ENCODE measurements around the gene FBXO11. TPM values are rescaled to one million over a fixed set of nuclear protein-coding genes. Genes with fewer than 3 reads are reported as not detected.

Gene FBXO11
- total RNA-seq, 4 donors from 2014 or later = 21.5 to 31.8 (median 28.4) TPM

DNA sequence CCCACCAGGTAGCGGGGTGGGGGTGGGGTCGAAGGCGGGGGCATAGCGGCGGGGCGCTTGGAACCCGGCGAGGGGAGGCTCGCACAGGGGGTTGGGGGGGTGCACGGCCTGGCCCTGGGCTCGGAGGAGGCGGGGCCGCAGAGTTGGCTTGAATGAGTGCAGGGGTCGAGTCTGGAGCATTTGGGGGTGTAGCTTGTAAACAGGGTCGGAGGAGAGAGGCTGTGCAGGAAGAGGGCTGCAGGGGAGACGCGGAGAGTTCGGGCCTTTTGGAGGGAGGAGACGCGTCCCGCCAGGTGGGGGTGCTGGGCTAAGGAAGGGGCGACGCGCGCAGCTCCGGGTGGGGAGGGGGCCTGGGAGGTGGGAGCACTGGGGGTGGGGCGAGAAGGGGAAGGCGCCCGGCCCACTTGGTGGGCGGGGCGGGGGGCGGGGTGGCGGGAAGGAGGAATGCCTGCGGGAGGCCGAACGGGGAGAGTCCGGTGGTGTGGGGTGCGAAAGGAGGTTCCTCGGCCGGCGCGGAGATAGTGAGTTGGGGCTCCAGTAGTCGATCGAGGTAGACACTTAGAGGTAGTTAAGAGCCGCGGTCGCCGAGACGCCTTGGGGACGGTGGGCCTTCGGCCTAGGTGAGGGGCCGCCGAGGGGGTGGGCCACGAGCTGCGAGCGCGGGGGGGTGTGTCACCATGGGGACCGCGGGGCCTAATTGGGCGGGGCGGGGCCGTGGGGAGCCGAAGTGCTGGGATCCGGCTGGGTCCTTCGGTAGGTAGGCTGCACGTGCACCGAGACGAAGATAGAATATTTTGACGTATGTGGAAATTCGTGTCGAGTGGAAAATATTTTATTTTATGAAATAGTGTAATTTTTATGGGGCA, 122.6 kb downstream of the FBXO11 start:
- intact Hi-C loops (cut with DNase I; ENCODE audit: low total_unique reads) = loop anchor here (2.0 kb wide), 3 partner anchors 113 to 323 kb away; partner anchors contain the start of gene FBXO11
- Histone ChIP-seq H3K9me3 (no peaks in the 10 kb centered on the region), H3K4me3 (peak overlapping the region; percentile 93 to 100 (median 98)), H3K27me3 (no peaks in the 10 kb centered on the region), H3K27ac (peak overlapping the region; percentile 82 to 97 (median 88)), H3K36me3 (no peaks in the 10 kb centered on the region), H3K4me1 (peaks cover 8 to 15% of the 10 kb centered on the region in 2 donors)
- TF ChIP-seq POLR2A (IDR thresholded peaks at IDR 0.05) = no peak
- TF ChIP-seq, protein P1, sequence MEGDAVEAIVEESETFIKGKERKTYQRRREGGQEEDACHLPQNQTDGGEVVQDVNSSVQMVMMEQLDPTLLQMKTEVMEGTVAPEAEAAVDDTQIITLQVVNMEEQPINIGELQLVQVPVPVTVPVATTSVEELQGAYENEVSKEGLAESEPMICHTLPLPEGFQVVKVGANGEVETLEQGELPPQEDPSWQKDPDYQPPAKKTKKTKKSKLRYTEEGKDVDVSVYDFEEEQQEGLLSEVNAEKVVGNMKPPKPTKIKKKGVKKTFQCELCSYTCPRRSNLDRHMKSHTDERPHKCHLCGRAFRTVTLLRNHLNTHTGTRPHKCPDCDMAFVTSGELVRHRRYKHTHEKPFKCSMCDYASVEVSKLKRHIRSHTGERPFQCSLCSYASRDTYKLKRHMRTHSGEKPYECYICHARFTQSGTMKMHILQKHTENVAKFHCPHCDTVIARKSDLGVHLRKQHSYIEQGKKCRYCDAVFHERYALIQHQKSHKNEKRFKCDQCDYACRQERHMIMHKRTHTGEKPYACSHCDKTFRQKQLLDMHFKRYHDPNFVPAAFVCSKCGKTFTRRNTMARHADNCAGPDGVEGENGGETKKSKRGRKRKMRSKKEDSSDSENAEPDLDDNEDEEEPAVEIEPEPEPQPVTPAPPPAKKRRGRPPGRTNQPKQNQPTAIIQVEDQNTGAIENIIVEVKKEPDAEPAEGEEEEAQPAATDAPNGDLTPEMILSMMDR (IDR thresholded peaks at IDR 0.05 in 4 of 5, conservative IDR thresholded peaks at IDR 0.05 in 1 of 5) = no peak
- peak; percentile 24 to 25 for DNase-seq
- peak; percentile 9 to 13 for ATAC-seq
- in situ Hi-C loops (cut with MboI; ENCODE audit: low sequenced_read_pairs in 4 of 4) = loop anchor here in 1 of 4 donors (10.0 kb wide), 2 partner anchors 111 to 651 kb away; no protein-coding TSS in a partner anchor

DNA sequence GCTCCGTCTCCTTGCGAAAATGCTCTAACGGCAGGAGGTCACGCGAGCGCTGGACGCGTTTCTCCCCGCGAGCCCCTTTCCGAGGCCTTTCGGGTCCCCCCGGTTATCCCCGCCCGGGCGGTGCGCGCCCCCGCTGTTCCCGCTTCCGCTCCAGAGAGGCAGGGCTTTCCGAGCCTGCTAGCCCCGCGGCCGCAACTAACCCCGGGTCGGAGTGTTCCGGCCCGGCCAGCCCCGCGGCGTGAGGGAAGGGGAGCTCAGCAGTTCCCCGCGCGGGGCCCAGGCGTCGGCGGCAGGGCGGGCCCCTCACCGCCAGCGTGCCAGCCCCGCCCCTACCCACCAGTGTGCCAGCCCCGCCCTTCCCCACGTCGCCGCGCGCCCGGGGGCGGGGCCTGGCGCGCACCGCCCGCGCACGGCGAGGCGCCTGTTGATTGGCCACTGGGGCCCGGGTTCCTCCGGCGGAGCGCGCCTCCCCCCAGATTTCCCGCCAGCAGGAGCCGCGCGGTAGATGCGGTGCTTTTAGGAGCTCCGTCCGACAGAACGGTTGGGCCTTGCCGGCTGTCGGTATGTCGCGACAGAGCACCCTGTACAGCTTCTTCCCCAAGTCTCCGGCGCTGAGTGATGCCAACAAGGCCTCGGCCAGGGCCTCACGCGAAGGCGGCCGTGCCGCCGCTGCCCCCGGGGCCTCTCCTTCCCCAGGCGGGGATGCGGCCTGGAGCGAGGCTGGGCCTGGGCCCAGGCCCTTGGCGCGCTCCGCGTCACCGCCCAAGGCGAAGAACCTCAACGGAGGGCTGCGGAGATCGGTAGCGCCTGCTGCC, 123.4 kb downstream of the FBXO11 start, which contains the start of gene MSH6:
TSS of gene MSH6 (plus strand) at position 475 of the 815 bp plus-strand sequence. CDS start at position 564, 89 bp downstream.
- intact Hi-C loops (cut with DNase I; ENCODE audit: low total_unique reads) (loop anchor here (2.0 kb wide), 3 partner anchors 114 to 324 kb away; partner anchors contain the start of gene FBXO11), in situ Hi-C loops (cut with MboI; ENCODE audit: low sequenced_read_pairs in 4 of 4) (loop anchor here in 1 of 4 donors (10.0 kb wide), 2 partner anchors 112 to 652 kb away; no protein-coding TSS in a partner anchor)
- ATAC-seq (peak; percentile 92 to 93), DNase-seq (peak; percentile 73 to 81)
- Histone ChIP-seq H3K27me3 (no peaks in the 10 kb centered on the region), H3K4me3 (peak within 1 kb of the TSS; percentile 93 to 100 (median 98)), H3K4me1 (peaks cover 8 to 15% of the 10 kb centered on the region in 2 donors), H3K36me3 (no peaks in the 10 kb centered on the region), H3K27ac (peak within 1 kb of the TSS; percentile 82 to 97 (median 88)), H3K9me3 (no peaks in the 10 kb centered on the region)
- TF ChIP-seq POLR2A (IDR thresholded peaks at IDR 0.05) = peak; percentile 72 to 83
- TF ChIP-seq, protein P1 (IDR thresholded peaks at IDR 0.05 in 4 of 5, conservative IDR thresholded peaks at IDR 0.05 in 1 of 5) = peak in 1 of 5 experiments; percentile 18

DNA sequence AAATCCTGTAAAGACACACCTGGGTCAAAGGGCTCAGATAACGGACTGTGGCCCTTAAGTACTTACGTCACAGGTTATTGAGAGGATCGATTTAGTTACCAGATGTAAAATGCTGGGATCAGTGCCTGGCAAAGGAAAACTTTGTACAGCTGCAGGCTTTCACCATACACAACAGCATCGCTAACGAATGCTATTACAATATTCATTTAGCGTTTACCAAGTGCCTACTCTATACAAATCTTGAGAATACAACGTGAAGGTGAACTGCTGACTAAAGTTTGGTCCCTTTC, 124.0 kb downstream of the FBXO11 start:
- Histone ChIP-seq H3K27ac (peak overlapping the region; percentile 82 to 97 (median 88)), H3K9me3 (no peaks in the 10 kb centered on the region), H3K27me3 (no peaks in the 10 kb centered on the region), H3K4me3 (peak overlapping the region; percentile 93 to 100 (median 98)), H3K4me1 (peaks cover 8 to 15% of the 10 kb centered on the region in 2 donors), H3K36me3 (no peaks in the 10 kb centered on the region)
- intact Hi-C loops (cut with DNase I; ENCODE audit: low total_unique reads) = loop anchor here (2.0 kb wide), 3 partner anchors 114 to 324 kb away; partner anchors contain the start of gene FBXO11
- no peak for TF ChIP-seq POLR2A (IDR thresholded peaks at IDR 0.05)
- TF ChIP-seq, protein P1 (IDR thresholded peaks at IDR 0.05 in 4 of 5, conservative IDR thresholded peaks at IDR 0.05 in 1 of 5) = no peak
- ATAC-seq (peak in 1 of 2 donors; percentile 18), DNase-seq (no peak)
- in situ Hi-C loops (cut with MboI; ENCODE audit: low sequenced_read_pairs in 4 of 4) = loop anchor here in 1 of 4 donors (10.0 kb wide), 2 partner anchors 112 to 652 kb away; no protein-coding TSS in a partner anchor

DNA sequence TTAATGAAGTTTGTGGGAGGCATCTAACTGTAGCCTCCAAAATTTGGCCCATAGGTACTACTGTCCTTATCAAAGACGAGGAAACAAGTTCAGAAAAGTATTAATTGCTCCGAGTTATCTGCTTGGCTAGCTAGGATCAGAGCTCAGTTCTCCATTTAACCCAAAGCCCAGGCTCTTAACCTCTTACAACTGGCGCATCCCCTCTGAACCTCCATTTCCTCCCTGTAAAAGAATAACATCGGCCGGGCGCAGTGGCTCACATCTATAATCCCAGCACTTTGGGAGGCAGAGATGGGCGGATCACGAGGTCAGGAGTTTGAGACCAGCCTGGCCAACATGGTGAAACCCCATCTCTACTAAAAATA, 126.9 kb downstream of the FBXO11 start:
- H3K4me1 ChIP-seq = peaks cover 3 to 10% of the 10 kb centered on the region in 2 donors
- ATAC-seq (no peak), DNase-seq (no peak)
- no peak overlapping the region for H3K4me3 ChIP-seq
- H3K9me3 ChIP-seq = no peaks in the 10 kb centered on the region
- H3K27ac ChIP-seq = no peak overlapping the region
- in situ Hi-C loops (cut with MboI; ENCODE audit: low sequenced_read_pairs in 4 of 4) (no loop called here), intact Hi-C loops (cut with DNase I; ENCODE audit: low total_unique reads) (no loop called here)
- no peaks in the 10 kb centered on the region for H3K27me3 ChIP-seq
- TF ChIP-seq, protein P1 (IDR thresholded peaks at IDR 0.05 in 4 of 5, conservative IDR thresholded peaks at IDR 0.05 in 1 of 5) = no peak
- no peak for TF ChIP-seq POLR2A (IDR thresholded peaks at IDR 0.05)
- no peaks in the 10 kb centered on the region for H3K36me3 ChIP-seq

Data from gastrocnemius medialis (tissue), 4 donors.